Measurements from ENCODE around the gene PXYLP1.

The PXYLP1 gene

DNA sequence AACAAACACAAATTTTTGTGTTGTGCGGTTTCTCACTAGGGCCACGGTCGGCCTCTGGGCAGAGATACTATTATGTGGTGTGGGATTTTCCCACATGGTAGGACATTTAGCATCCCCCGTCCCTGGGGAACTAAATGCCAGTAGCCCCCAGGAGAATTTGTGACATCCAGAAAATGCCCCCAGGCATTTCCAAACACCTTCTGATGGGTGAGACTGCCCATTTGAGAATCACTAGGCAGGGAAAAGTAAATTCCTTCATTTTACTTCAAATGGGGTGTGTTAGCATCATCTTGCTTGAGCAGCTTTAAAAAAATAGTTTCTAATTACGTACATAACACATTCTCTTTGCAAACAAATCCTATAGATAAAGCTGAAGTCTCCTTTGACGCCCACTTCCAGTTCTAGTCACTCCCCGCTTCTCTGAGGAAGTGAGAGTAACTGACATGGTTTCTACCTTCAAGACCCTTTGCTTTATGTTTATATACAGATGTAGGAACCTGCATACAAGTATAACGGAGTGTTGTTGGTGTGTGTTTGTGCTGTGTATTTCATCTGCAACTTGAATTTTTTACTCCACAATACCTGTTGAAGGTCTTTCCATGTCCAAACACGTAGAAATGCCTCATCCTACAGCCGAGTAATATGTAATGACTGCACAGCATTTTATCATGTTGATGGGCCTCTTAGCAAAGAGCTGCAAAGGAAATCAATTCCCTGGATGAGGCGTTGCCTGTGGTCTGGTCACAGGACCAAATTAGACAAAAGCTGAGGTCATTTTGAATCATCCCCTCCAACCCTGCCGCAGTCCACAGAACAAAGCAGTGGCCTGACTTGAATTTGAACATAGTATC is 105.3 kb downstream of the PXYLP1 start:
- no peak for DNase-seq (ENCODE audit: low read depth)
- no peak overlapping the region for H3K4me3 ChIP-seq (ENCODE audit: low read depth, low read length)
- TF ChIP-seq, protein P1, sequence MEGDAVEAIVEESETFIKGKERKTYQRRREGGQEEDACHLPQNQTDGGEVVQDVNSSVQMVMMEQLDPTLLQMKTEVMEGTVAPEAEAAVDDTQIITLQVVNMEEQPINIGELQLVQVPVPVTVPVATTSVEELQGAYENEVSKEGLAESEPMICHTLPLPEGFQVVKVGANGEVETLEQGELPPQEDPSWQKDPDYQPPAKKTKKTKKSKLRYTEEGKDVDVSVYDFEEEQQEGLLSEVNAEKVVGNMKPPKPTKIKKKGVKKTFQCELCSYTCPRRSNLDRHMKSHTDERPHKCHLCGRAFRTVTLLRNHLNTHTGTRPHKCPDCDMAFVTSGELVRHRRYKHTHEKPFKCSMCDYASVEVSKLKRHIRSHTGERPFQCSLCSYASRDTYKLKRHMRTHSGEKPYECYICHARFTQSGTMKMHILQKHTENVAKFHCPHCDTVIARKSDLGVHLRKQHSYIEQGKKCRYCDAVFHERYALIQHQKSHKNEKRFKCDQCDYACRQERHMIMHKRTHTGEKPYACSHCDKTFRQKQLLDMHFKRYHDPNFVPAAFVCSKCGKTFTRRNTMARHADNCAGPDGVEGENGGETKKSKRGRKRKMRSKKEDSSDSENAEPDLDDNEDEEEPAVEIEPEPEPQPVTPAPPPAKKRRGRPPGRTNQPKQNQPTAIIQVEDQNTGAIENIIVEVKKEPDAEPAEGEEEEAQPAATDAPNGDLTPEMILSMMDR (IDR thresholded peaks at IDR 0.05; ENCODE audit: control insufficient read depth, extremely low read depth, insufficient read depth) = no peak

DNA sequence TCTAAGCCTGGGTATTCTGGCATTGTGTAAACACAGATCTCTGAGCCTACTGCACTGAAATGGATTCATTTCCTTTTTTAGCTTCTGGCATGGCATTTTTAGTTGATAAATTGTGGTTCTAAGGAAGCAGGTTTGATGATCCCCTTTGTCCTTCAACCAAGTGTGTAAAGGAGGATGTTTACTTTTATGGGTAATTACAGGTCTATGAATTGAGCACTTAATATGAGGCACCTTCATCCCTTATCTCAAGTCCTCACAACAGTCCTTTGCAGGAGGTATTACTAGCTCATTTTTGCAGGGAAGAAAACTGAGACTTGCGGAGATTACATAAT is 105.9 kb downstream of the PXYLP1 start:
- no peak for DNase-seq (ENCODE audit: low read depth)
- TF ChIP-seq, protein P1 (IDR thresholded peaks at IDR 0.05; ENCODE audit: control insufficient read depth, extremely low read depth, insufficient read depth) = no peak
- no peak overlapping the region for H3K4me3 ChIP-seq (ENCODE audit: low read depth, low read length)

DNA sequence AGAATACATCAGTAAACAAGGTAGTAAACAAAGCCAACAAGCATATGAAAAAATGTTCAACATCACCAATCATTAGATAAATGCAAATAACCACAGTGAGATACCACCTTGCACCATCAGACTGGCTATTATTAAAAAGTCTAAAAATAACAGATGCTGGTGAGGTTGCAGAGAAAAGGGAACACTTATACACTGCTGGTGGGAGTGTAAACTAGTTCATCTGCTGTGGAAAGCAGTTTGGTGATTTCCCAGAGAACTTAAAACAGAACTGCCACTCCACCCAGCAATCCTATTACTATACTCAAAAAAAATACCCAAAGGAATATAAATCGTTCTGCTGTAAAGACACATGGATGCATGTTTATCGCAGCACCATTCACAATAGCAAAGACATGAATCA is 106.4 kb downstream of the PXYLP1 start:
- DNase-seq (ENCODE audit: low read depth) = no peak
- TF ChIP-seq, protein P1 (IDR thresholded peaks at IDR 0.05; ENCODE audit: control insufficient read depth, extremely low read depth, insufficient read depth) = no peak
- H3K4me3 ChIP-seq (ENCODE audit: low read depth, low read length) = no peak overlapping the region

DNA sequence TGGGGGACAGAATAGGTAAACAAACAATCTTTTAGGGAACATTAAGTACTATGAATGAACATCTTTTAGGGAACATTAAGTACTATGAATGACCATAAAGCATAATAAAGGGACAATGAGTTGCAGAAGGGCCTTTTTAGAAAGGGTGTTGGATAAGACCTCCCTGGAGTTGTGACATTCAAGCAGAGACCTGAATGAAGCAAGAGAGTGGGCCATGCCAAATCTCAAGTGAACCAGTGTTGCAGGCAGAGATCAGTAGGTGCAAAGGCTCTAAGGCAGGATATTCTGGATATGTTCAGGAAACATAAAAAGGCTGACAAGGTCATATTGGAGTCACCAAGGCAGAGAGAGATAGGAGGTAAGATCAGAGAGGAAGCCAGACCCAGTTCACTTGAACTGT is 107.3 kb downstream of the PXYLP1 start:
- no peak overlapping the region for H3K4me3 ChIP-seq (ENCODE audit: low read depth, low read length)
- DNase-seq (ENCODE audit: low read depth) = no peak
- TF ChIP-seq, protein P1 (IDR thresholded peaks at IDR 0.05; ENCODE audit: control insufficient read depth, extremely low read depth, insufficient read depth) = no peak

DNA sequence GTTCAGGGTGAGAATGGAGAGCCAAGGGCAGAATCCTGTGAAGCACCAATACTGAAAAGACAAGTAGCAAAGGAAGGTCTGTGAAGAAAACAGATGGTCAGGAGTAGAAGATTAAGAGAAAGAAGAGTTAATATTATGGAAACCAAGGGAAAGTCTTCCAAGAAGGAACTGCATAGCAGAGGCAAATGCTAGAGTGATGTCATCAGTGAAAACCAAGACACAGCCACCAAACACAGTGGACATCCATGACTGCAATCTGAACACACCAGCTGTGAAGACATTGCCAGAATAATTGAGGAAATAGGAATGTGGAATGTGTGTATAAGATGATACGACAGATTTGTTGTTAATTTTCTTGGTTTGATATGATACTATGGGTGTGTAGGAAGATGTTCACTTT is 109.9 kb downstream of the PXYLP1 start:
- no peak overlapping the region for H3K4me3 ChIP-seq (ENCODE audit: low read depth, low read length)
- TF ChIP-seq, protein P1 (IDR thresholded peaks at IDR 0.05; ENCODE audit: control insufficient read depth, extremely low read depth, insufficient read depth) = no peak

DNA sequence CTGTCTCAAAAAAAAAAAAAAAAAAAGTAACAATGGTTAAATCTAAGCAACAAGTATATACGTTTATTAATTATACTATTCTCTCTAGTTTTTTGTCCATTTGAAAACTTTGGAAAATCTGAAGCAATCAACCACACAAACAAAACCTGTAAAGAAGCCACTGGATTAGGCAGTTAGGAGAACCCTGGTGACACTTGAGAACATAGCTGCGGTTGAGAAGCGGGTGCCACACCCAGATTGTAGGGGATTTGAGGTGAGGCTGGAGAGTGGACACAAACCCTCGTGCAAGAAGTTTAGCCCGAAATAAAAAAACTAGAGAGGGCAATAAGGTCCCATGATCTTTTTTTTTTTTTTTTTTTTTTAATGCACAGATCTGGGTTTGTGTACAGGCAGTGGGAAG is 110.8 kb downstream of the PXYLP1 start:
- TF ChIP-seq, protein P1 (IDR thresholded peaks at IDR 0.05; ENCODE audit: control insufficient read depth, extremely low read depth, insufficient read depth) = no peak
- no peak for DNase-seq (ENCODE audit: low read depth)

More for the DNA sequence above, 109.9 kb downstream of the PXYLP1 start:
- DNase-seq (ENCODE audit: low read depth) = no peak

DNA sequence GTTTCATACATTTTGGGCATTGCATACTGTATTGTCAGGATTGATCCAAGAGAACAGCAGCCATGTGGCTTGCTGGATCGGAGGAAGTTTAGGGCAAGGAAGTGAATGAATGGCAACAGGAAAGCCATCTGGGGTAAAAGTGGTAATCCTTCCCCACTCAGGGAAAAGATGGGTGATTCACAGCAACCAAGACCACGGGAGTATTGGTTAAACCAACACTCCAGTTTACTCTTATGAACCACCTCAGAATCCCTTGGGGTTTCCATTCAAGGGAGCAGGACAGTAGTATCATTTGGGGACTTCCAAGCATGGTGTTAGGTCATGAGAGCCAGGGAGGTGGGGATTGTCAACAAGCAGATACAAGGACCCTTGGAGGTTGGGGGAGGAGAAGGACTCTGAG is 111.5 kb downstream of the PXYLP1 start:
- no peak overlapping the region for H3K4me3 ChIP-seq (ENCODE audit: low read depth, low read length)
- DNase-seq (ENCODE audit: low read depth) = no peak
- TF ChIP-seq, protein P1 (IDR thresholded peaks at IDR 0.05; ENCODE audit: control insufficient read depth, extremely low read depth, insufficient read depth) = no peak

More for the DNA sequence above, 110.8 kb downstream of the PXYLP1 start:
- no peak overlapping the region for H3K4me3 ChIP-seq (ENCODE audit: low read depth, low read length)
